ENCODE measurements around the gene BMP5.

DNA sequence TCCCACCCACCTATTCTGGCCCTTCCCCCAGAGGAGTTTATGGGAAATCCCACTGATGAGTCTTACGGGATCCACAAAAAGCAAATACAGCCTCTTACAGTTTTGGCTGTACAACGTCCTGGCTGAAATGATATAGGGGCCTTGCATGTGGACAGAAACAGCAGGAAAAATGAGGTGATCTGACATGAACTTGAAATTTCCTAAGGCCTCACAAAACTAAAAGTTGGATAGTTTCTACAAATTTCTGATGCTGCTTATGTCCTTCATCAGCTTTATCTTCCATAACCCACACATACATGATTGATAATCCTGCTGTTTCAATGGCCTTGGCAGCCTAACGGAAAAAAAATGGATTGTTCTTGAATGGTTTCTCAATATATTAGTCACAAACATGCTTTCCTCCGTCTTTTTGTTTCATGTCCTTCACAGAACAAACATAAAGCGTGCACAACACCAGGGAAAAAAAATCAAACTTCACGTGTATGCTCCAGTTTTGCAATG, 118.8 kb downstream of the BMP5 start:
- TF ChIP-seq, protein P1, sequence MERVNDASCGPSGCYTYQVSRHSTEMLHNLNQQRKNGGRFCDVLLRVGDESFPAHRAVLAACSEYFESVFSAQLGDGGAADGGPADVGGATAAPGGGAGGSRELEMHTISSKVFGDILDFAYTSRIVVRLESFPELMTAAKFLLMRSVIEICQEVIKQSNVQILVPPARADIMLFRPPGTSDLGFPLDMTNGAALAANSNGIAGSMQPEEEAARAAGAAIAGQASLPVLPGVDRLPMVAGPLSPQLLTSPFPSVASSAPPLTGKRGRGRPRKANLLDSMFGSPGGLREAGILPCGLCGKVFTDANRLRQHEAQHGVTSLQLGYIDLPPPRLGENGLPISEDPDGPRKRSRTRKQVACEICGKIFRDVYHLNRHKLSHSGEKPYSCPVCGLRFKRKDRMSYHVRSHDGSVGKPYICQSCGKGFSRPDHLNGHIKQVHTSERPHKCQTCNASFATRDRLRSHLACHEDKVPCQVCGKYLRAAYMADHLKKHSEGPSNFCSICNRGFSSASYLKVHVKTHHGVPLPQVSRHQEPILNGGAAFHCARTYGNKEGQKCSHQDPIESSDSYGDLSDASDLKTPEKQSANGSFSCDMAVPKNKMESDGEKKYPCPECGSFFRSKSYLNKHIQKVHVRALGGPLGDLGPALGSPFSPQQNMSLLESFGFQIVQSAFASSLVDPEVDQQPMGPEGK (CRISPR knock-in tag; IDR thresholded peaks at IDR 0.05; ENCODE audit: borderline replicate concordance) = no peak
- TF ChIP-seq TOX (CRISPR knock-in tag; IDR thresholded peaks at IDR 0.05; ENCODE audit: borderline replicate concordance) (no peak), SNAI2 (CRISPR knock-in tag; IDR thresholded peaks at IDR 0.05) (no peak), ZFP3 (CRISPR knock-in tag; IDR thresholded peaks at IDR 0.05) (no peak), BACH2 (CRISPR knock-in tag; IDR thresholded peaks at IDR 0.05; ENCODE audit: borderline replicate concordance) (no peak), ZC3H10 (CRISPR knock-in tag; IDR thresholded peaks at IDR 0.05) (no peak), ZFP30 (CRISPR knock-in tag; IDR thresholded peaks at IDR 0.05) (no peak), TCF4 (CRISPR knock-in tag; IDR thresholded peaks at IDR 0.05; ENCODE audit: borderline replicate concordance) (no peak), ZNF8 (CRISPR knock-in tag; IDR thresholded peaks at IDR 0.05) (no peak)
- TF ChIP-seq, protein P2, sequence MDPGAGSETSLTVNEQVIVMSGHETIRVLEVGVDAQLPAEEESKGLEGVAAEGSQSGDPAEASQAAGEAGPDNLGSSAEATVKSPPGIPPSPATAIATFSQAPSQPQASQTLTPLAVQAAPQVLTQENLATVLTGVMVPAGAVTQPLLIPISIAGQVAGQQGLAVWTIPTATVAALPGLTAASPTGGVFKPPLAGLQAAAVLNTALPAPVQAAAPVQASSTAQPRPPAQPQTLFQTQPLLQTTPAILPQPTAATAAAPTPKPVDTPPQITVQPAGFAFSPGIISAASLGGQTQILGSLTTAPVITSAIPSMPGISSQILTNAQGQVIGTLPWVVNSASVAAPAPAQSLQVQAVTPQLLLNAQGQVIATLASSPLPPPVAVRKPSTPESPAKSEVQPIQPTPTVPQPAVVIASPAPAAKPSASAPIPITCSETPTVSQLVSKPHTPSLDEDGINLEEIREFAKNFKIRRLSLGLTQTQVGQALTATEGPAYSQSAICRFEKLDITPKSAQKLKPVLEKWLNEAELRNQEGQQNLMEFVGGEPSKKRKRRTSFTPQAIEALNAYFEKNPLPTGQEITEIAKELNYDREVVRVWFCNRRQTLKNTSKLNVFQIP (CRISPR knock-in tag; IDR thresholded peaks at IDR 0.05; ENCODE audit: borderline replicate concordance, low read depth) = no peak

All from SK-N-SH treated with all-trans-retinoic acid at 6 μM for 48 hours (cell line).